ENCODE data around the gene TAB3.

The TAB3 gene

GRCh38 chrX:30889147-30890140 lies at the start of gene TAB3:
TSS of gene TAB3 (minus strand) at chrX:30889254. CDS start at chrX:30859588, 29,666 bp downstream.
- H3K27me3 ChIP-seq (ENCODE audit: control insufficient read depth in 1 of 2, insufficient read depth in 2 of 2, low read length in 2 of 2) = no peaks in the 10 kb centered on the region
- H3K36me3 ChIP-seq (ENCODE audit: control insufficient read depth in 2 of 2, insufficient read depth in 2 of 2, low read length in 2 of 2) = no peaks in the 10 kb centered on the region
- peak within 1 kb of the TSS; percentile 75 for H3K27ac ChIP-seq (ENCODE audit: low read length)
- peak within 1 kb of the TSS; percentile 72 to 78 for H3K9ac ChIP-seq (ENCODE audit: low read length in 2 of 2)
- no peaks in the 10 kb centered on the region for H3K4me1 ChIP-seq (ENCODE audit: control insufficient read depth, insufficient read depth, low read length)
- H3K4me3 ChIP-seq (ENCODE audit: low read length in 2 of 2) = peak within 1 kb of the TSS; percentile 75 to 80
- H3K9me3 ChIP-seq (ENCODE audit: control insufficient read depth in 2 of 2, low read length in 2 of 2) = no peaks in the 10 kb centered on the region

- H3K36me3 ChIP-seq (ENCODE audit: control insufficient read depth in 2 of 2, insufficient read depth in 2 of 2, low read length in 2 of 2) = no peaks in the 10 kb centered on the region
- H3K4me1 ChIP-seq (ENCODE audit: control insufficient read depth, insufficient read depth, low read length) = no peaks in the 10 kb centered on the region
- no peak overlapping the region for H3K27ac ChIP-seq (ENCODE audit: low read length)
- peaks cover 0 to 6% of the 10 kb centered on the region in 2 donors for H3K9me3 ChIP-seq (ENCODE audit: control insufficient read depth in 2 of 2, low read length in 2 of 2)
- H3K4me3 ChIP-seq (ENCODE audit: low read length in 2 of 2) = no peak overlapping the region
- H3K27me3 ChIP-seq (ENCODE audit: control insufficient read depth in 1 of 2, insufficient read depth in 2 of 2, low read length in 2 of 2) = peaks cover 0 to 7% of the 10 kb centered on the region in 2 donors
- no peak overlapping the region for H3K9ac ChIP-seq (ENCODE audit: low read length in 2 of 2)
These were observed 49.2 kb upstream of the TAB3 start for GRCh38 chrX:30938295-30938694.

- Histone ChIP-seq H3K4me3 (ENCODE audit: low read length in 2 of 2) (no peak overlapping the region), H3K9me3 (ENCODE audit: control insufficient read depth in 2 of 2, low read length in 2 of 2) (peaks cover 0 to 6% of the 10 kb centered on the region in 2 donors), H3K9ac (ENCODE audit: low read length in 2 of 2) (no peak overlapping the region), H3K27me3 (ENCODE audit: control insufficient read depth in 1 of 2, insufficient read depth in 2 of 2, low read length in 2 of 2) (peaks cover 0 to 7% of the 10 kb centered on the region in 2 donors), H3K36me3 (ENCODE audit: control insufficient read depth in 2 of 2, insufficient read depth in 2 of 2, low read length in 2 of 2) (no peaks in the 10 kb centered on the region), H3K27ac (ENCODE audit: low read length) (no peak overlapping the region), H3K4me1 (ENCODE audit: control insufficient read depth, insufficient read depth, low read length) (no peaks in the 10 kb centered on the region)
These were observed 46.9 kb upstream of the TAB3 start for GRCh38 chrX:30935985-30936384.

GRCh38 chrX:30931920-30932319 lies 42.9 kb upstream of the TAB3 start:
- H3K4me1 ChIP-seq (ENCODE audit: control insufficient read depth, insufficient read depth, low read length) = no peaks in the 10 kb centered on the region
- H3K9me3 ChIP-seq (ENCODE audit: control insufficient read depth in 2 of 2, low read length in 2 of 2) = peaks cover 0 to 6% of the 10 kb centered on the region in 2 donors
- H3K27me3 ChIP-seq (ENCODE audit: control insufficient read depth in 1 of 2, insufficient read depth in 2 of 2, low read length in 2 of 2) = peaks cover 0 to 7% of the 10 kb centered on the region in 2 donors
- H3K4me3 ChIP-seq (ENCODE audit: low read length in 2 of 2) = no peak overlapping the region
- H3K9ac ChIP-seq (ENCODE audit: low read length in 2 of 2) = no peak overlapping the region
- H3K36me3 ChIP-seq (ENCODE audit: control insufficient read depth in 2 of 2, insufficient read depth in 2 of 2, low read length in 2 of 2) = no peaks in the 10 kb centered on the region
- H3K27ac ChIP-seq (ENCODE audit: low read length) = no peak overlapping the region

GRCh38 chrX:30930679-30931078 lies 41.6 kb upstream of the TAB3 start:
- H3K4me1 ChIP-seq (ENCODE audit: control insufficient read depth, insufficient read depth, low read length) = no peaks in the 10 kb centered on the region
- no peak overlapping the region for H3K27ac ChIP-seq (ENCODE audit: low read length)
- H3K27me3 ChIP-seq (ENCODE audit: control insufficient read depth in 1 of 2, insufficient read depth in 2 of 2, low read length in 2 of 2) = peaks cover 0 to 7% of the 10 kb centered on the region in 2 donors
- H3K36me3 ChIP-seq (ENCODE audit: control insufficient read depth in 2 of 2, insufficient read depth in 2 of 2, low read length in 2 of 2) = no peaks in the 10 kb centered on the region
- H3K9ac ChIP-seq (ENCODE audit: low read length in 2 of 2) = no peak overlapping the region
- H3K4me3 ChIP-seq (ENCODE audit: low read length in 2 of 2) = no peak overlapping the region
- H3K9me3 ChIP-seq (ENCODE audit: control insufficient read depth in 2 of 2, low read length in 2 of 2) = peaks cover 0 to 6% of the 10 kb centered on the region in 2 donors

- H3K9ac ChIP-seq (ENCODE audit: low read length in 2 of 2) = no peak overlapping the region
These were observed 41.1 kb upstream of the TAB3 start for GRCh38 chrX:30930143-30930542.

GRCh38 chrX:30920271-30920670 lies 31.2 kb upstream of the TAB3 start:
- H3K9ac ChIP-seq (ENCODE audit: low read length in 2 of 2) = no peak overlapping the region
- H3K27me3 ChIP-seq (ENCODE audit: control insufficient read depth in 1 of 2, insufficient read depth in 2 of 2, low read length in 2 of 2) = no peaks in the 10 kb centered on the region
- no peaks in the 10 kb centered on the region for H3K9me3 ChIP-seq (ENCODE audit: control insufficient read depth in 2 of 2, low read length in 2 of 2)

More at GRCh38 chrX:30930143-30930542, 41.1 kb upstream of the TAB3 start:
- Histone ChIP-seq H3K4me1 (ENCODE audit: control insufficient read depth, insufficient read depth, low read length) (no peaks in the 10 kb centered on the region), H3K27ac (ENCODE audit: low read length) (no peak overlapping the region), H3K27me3 (ENCODE audit: control insufficient read depth in 1 of 2, insufficient read depth in 2 of 2, low read length in 2 of 2) (peaks cover 0 to 7% of the 10 kb centered on the region in 2 donors), H3K9me3 (ENCODE audit: control insufficient read depth in 2 of 2, low read length in 2 of 2) (peaks cover 0 to 6% of the 10 kb centered on the region in 2 donors), H3K4me3 (ENCODE audit: low read length in 2 of 2) (no peak overlapping the region), H3K36me3 (ENCODE audit: control insufficient read depth in 2 of 2, insufficient read depth in 2 of 2, low read length in 2 of 2) (no peaks in the 10 kb centered on the region)

GRCh38 chrX:30918480-30918879 lies 29.4 kb upstream of the TAB3 start:
- H3K27me3 ChIP-seq (ENCODE audit: control insufficient read depth in 1 of 2, insufficient read depth in 2 of 2, low read length in 2 of 2) = no peaks in the 10 kb centered on the region

More at GRCh38 chrX:30920271-30920670, 31.2 kb upstream of the TAB3 start:
- H3K4me1 ChIP-seq (ENCODE audit: control insufficient read depth, insufficient read depth, low read length) = no peaks in the 10 kb centered on the region
- H3K27ac ChIP-seq (ENCODE audit: low read length) = no peak overlapping the region
- no peak overlapping the region for H3K4me3 ChIP-seq (ENCODE audit: low read length in 2 of 2)
- H3K36me3 ChIP-seq (ENCODE audit: control insufficient read depth in 2 of 2, insufficient read depth in 2 of 2, low read length in 2 of 2) = no peaks in the 10 kb centered on the region

GRCh38 chrX:30913492-30913891 lies 24.4 kb upstream of the TAB3 start:
- Histone ChIP-seq H3K4me1 (ENCODE audit: control insufficient read depth, insufficient read depth, low read length) (no peaks in the 10 kb centered on the region), H3K36me3 (ENCODE audit: control insufficient read depth in 2 of 2, insufficient read depth in 2 of 2, low read length in 2 of 2) (no peaks in the 10 kb centered on the region), H3K27ac (ENCODE audit: low read length) (no peak overlapping the region), H3K9ac (ENCODE audit: low read length in 2 of 2) (no peak overlapping the region), H3K9me3 (ENCODE audit: control insufficient read depth in 2 of 2, low read length in 2 of 2) (no peaks in the 10 kb centered on the region), H3K4me3 (ENCODE audit: low read length in 2 of 2) (no peak overlapping the region), H3K27me3 (ENCODE audit: control insufficient read depth in 1 of 2, insufficient read depth in 2 of 2, low read length in 2 of 2) (peaks cover 0 to 4% of the 10 kb centered on the region in 2 donors)

More at GRCh38 chrX:30918480-30918879, 29.4 kb upstream of the TAB3 start:
- Histone ChIP-seq H3K9me3 (ENCODE audit: control insufficient read depth in 2 of 2, low read length in 2 of 2) (no peaks in the 10 kb centered on the region), H3K4me1 (ENCODE audit: control insufficient read depth, insufficient read depth, low read length) (no peaks in the 10 kb centered on the region), H3K27ac (ENCODE audit: low read length) (no peak overlapping the region), H3K36me3 (ENCODE audit: control insufficient read depth in 2 of 2, insufficient read depth in 2 of 2, low read length in 2 of 2) (no peaks in the 10 kb centered on the region), H3K9ac (ENCODE audit: low read length in 2 of 2) (no peak overlapping the region), H3K4me3 (ENCODE audit: low read length in 2 of 2) (no peak overlapping the region)

- Histone ChIP-seq H3K9ac (ENCODE audit: low read length in 2 of 2) (no peak overlapping the region), H3K27me3 (ENCODE audit: control insufficient read depth in 1 of 2, insufficient read depth in 2 of 2, low read length in 2 of 2) (peaks cover 0 to 4% of the 10 kb centered on the region in 2 donors), H3K9me3 (ENCODE audit: control insufficient read depth in 2 of 2, low read length in 2 of 2) (no peaks in the 10 kb centered on the region), H3K4me1 (ENCODE audit: control insufficient read depth, insufficient read depth, low read length) (no peaks in the 10 kb centered on the region), H3K27ac (ENCODE audit: low read length) (no peak overlapping the region), H3K36me3 (ENCODE audit: control insufficient read depth in 2 of 2, insufficient read depth in 2 of 2, low read length in 2 of 2) (no peaks in the 10 kb centered on the region), H3K4me3 (ENCODE audit: low read length in 2 of 2) (no peak overlapping the region)
These were observed 21.2 kb upstream of the TAB3 start for GRCh38 chrX:30910124-30910860.
